Kidney epithelial cell (primary cell): Measurements from ENCODE around the gene CALY. TPM values are rescaled to one million over a fixed set of nuclear protein-coding genes. Genes with fewer than 3 reads are reported as not detected.

Source experiments
- DNase-seq: peaks from one replicate; pipeline ENCODE4 v3.0.0-alpha.2; 2010; ENCODE audit warnings: low read depth
- H3K27me3 ChIP-seq: 2 replicates; pipeline ENCODE4 v1.6.0; 2011; ENCODE audit warnings: low read length; ENCODE audit not compliant: control insufficient read depth, insufficient read depth
- H3K36me3 ChIP-seq: 2 replicates; pipeline ENCODE4 v1.5.1; 2011; ENCODE audit warnings: low read length; ENCODE audit not compliant: control insufficient read depth, insufficient read depth
- H3K4me3 ChIP-seq: 2 replicates; pipeline ENCODE4 v1.5.1; 2011; ENCODE audit warnings: low read depth, mild to moderate bottlenecking, control low read depth, low read length
- CTCF ChIP-seq: IDR thresholded peaks from 2 replicates; pipeline ENCODE4 v1.5.1; 2011; ENCODE audit warnings: mild to moderate bottlenecking, moderate library complexity, low read length, control low read depth, inconsistent platforms; ENCODE audit not compliant: insufficient read depth, poor library complexity, severe bottlenecking
- total RNA-seq: library from RNA; depleted of rRNA; stranded (reverse); fragments of >200 nt; gene quantifications from 2 replicates; pipeline ENCODE4 v1.2.3, GENCODE V29; 2015

Gene CALY
- total RNA-seq, 1 donor from 2014 or later: 0.96 TPM

- Histone ChIP-seq H3K27me3 (no peaks in the 10 kb centered on the region), H3K36me3 (no peaks in the 10 kb centered on the region), H3K4me3 (no peak overlapping the region)
- no peak for TF ChIP-seq CTCF
- no peak for DNase-seq
These were observed 26.8 kb downstream of the CALY start for GRCh38 chr10:133309720-133310398.

- Histone ChIP-seq H3K36me3 (no peaks in the 10 kb centered on the region), H3K4me3 (peak overlapping the region; percentile 78), H3K27me3 (no peaks in the 10 kb centered on the region)
- TF ChIP-seq CTCF: no peak
- DNase-seq: no peak
These were observed 27.5 kb downstream of the CALY start for GRCh38 chr10:133309100-133309719.

GRCh38 chr10:133308421-133309099 lies 28.1 kb downstream of the CALY start, which contains the start of the genes TUBGCP2 and ZNF511:
Gene TUBGCP2, minus strand, starts transcription at chr10:133308872. Its CDS starts 5,931 bp downstream, at chr10:133302941.
Gene ZNF511, plus strand, starts transcription at chr10:133308914. Its CDS starts 30 bp downstream, at chr10:133308944.
- no peaks in the 10 kb centered on the region for H3K36me3 ChIP-seq
- DNase-seq: no peak
- H3K27me3 ChIP-seq: no peaks in the 10 kb centered on the region
- peak within 1 kb of the TSS; percentile 78 for H3K4me3 ChIP-seq
- TF ChIP-seq CTCF: peak; percentile 6

GRCh38 chr10:133307776-133308420 lies 28.8 kb downstream of the CALY start:
- peak; percentile 86 for TF ChIP-seq CTCF
- Histone ChIP-seq H3K4me3 (peak overlapping the region; percentile 78), H3K36me3 (no peaks in the 10 kb centered on the region), H3K27me3 (no peaks in the 10 kb centered on the region)
- peak; percentile 50 for DNase-seq

GRCh38 chr10:133306941-133307379 lies 29.7 kb downstream of the CALY start:
- no peak overlapping the region for H3K4me3 ChIP-seq
- DNase-seq: no peak
- no peak for TF ChIP-seq CTCF

More at GRCh38 chr10:133306941-133307379, 29.7 kb downstream of the CALY start:
- no peaks in the 10 kb centered on the region for H3K27me3 ChIP-seq
- H3K36me3 ChIP-seq: no peaks in the 10 kb centered on the region
